Vagina (tissue), 2 donors: ENCODE data around the gene PPFIBP1. TPM values are rescaled to one million over a fixed set of nuclear protein-coding genes. Genes with fewer than 3 reads are reported as not detected.

Experiments
- DNase-seq, 2 donors: peaks; one replicate each; pipeline ENCODE4 v3.0.0-alpha.2; 2017; ENCODE audit errors: extremely low spot score in 2 of 2
- H3K27ac ChIP-seq: fragments of 200-600 bp; sonication (generic); one replicate; pipeline ENCODE4 v1.5.1; 2019
- H3K27me3 ChIP-seq: fragments of 200-600 bp; sonication (generic); one replicate; pipeline ENCODE4 v1.5.1; 2019
- H3K36me3 ChIP-seq, 2 donors: fragments of 200-600 bp; sonication (generic); one replicate each; pipeline ENCODE4 v1.5.1; 2017 to 2019
- H3K4me1 ChIP-seq: fragments of 200-600 bp; sonication (generic); one replicate; pipeline ENCODE4 v1.5.1; 2019
- H3K4me3 ChIP-seq, 2 donors: fragments of 200-600 bp; sonication (generic); 1 replicate in 1 of 2; 2 replicates in 1 of 2; pipeline ENCODE4 v1.5.1; 2016 to 2019
- H3K9me3 ChIP-seq: fragments of 200-600 bp; sonication (generic); one replicate; pipeline ENCODE4 v1.5.1; 2019
- CTCF ChIP-seq, 3 experiments: fragments of 450-650 bp in 2 of 3; fragments of 200-600 bp in 1 of 3; sonication (generic) in 1 of 3; IDR thresholded peaks; one replicate each; pipeline ENCODE4 v1.5.1; 2017 to 2019; ENCODE audit warnings: antibody characterized with exemption in 3 of 3, mild to moderate bottlenecking in 2 of 3, moderate library complexity in 2 of 3
- POLR2A ChIP-seq, 2 donors: fragments of 450-650 bp; IDR thresholded peaks; one replicate each; pipeline ENCODE4 v1.6.1; 2017; ENCODE audit warnings: antibody characterized with exemption in 2 of 2, mild to moderate bottlenecking in 2 of 2, moderate library complexity in 2 of 2
- POLR2AphosphoS5 ChIP-seq, 2 donors: sonication (generic); formaldehyde crosslinking; IDR thresholded peaks; one replicate each; pipeline ENCODE4 v1.9.0; 2017; ENCODE audit warnings: antibody characterized with exemption in 2 of 2, mild to moderate bottlenecking in 2 of 2, low read depth in 1 of 2; ENCODE audit not compliant: insufficient read depth in 1 of 2
- intact Hi-C: fragments of 100-400 bp; cut with DNase I; formaldehyde crosslinking; loops from one replicate; pipeline ENCODE4 v1.15.1; 2023
- total RNA-seq: library from RNA; depleted of rRNA; stranded (reverse); fragments of >200 nt; gene quantifications from one replicate; pipeline ENCODE4 v1.2.3, GENCODE V29; 2016

PPFIBP1 gene
- total RNA-seq, 1 donor from 2014 or later: 101 TPM

GRCh38 chr12:27530157-27530922, 6.3 kb downstream of the PPFIBP1 start:
- Histone ChIP-seq H3K9me3 (no peaks in the 10 kb centered on the region), H3K4me1 (peaks cover 28% of the 10 kb centered on the region), H3K36me3 (no peaks in the 10 kb centered on the region), H3K27ac (no peak overlapping the region), H3K27me3 (no peaks in the 10 kb centered on the region), H3K4me3 (no peak overlapping the region)
- intact Hi-C loops: no loop called here
- TF ChIP-seq CTCF (IDR thresholded peaks at IDR 0.05) (no peak), POLR2A (IDR thresholded peaks at IDR 0.05) (no peak), POLR2AphosphoS5 (IDR thresholded peaks at IDR 0.05; ENCODE audit: insufficient read depth in 1 of 2, low read depth in 1 of 2) (no peak)
- no peak for DNase-seq

GRCh38 chr12:27531896-27532295, 7.9 kb downstream of the PPFIBP1 start:
- Histone ChIP-seq H3K27ac (no peak overlapping the region), H3K4me1 (peaks cover 17% of the 10 kb centered on the region), H3K27me3 (no peaks in the 10 kb centered on the region), H3K36me3 (peaks cover 0 to 3% of the 10 kb centered on the region in 2 donors), H3K4me3 (no peak overlapping the region), H3K9me3 (no peaks in the 10 kb centered on the region)
- DNase-seq: no peak
- intact Hi-C loops: no loop called here
- no peak for TF ChIP-seq POLR2A (IDR thresholded peaks at IDR 0.05)

GRCh38 chr12:27534060-27534764, 10.2 kb downstream of the PPFIBP1 start:
- peaks cover 36% of the 10 kb centered on the region for H3K4me1 ChIP-seq
- H3K9me3 ChIP-seq: no peaks in the 10 kb centered on the region
- DNase-seq: no peak
- intact Hi-C loops: no loop called here
- TF ChIP-seq POLR2AphosphoS5 (IDR thresholded peaks at IDR 0.05; ENCODE audit: insufficient read depth in 1 of 2, low read depth in 1 of 2): no peak
- TF ChIP-seq POLR2A (IDR thresholded peaks at IDR 0.05): no peak
- TF ChIP-seq CTCF (IDR thresholded peaks at IDR 0.05): no peak
- H3K27ac ChIP-seq: no peak overlapping the region
- H3K4me3 ChIP-seq: no peak overlapping the region
- H3K36me3 ChIP-seq: peaks cover 0 to 3% of the 10 kb centered on the region in 2 donors
- H3K27me3 ChIP-seq: no peaks in the 10 kb centered on the region

GRCh38 chr12:27534765-27535161, 10.8 kb downstream of the PPFIBP1 start:
- Histone ChIP-seq H3K27ac (no peak overlapping the region), H3K9me3 (no peaks in the 10 kb centered on the region), H3K4me3 (no peak overlapping the region), H3K27me3 (no peaks in the 10 kb centered on the region), H3K4me1 (peaks cover 42% of the 10 kb centered on the region), H3K36me3 (peaks cover 0 to 3% of the 10 kb centered on the region in 2 donors)
- intact Hi-C loops: no loop called here
- no peak for DNase-seq
- TF ChIP-seq CTCF (IDR thresholded peaks at IDR 0.05) (no peak), POLR2AphosphoS5 (IDR thresholded peaks at IDR 0.05; ENCODE audit: insufficient read depth in 1 of 2, low read depth in 1 of 2) (no peak), POLR2A (IDR thresholded peaks at IDR 0.05) (no peak)

GRCh38 chr12:27535318-27535717, 11.3 kb downstream of the PPFIBP1 start:
- peak in 1 of 2 donors; percentile 16 for DNase-seq
- Histone ChIP-seq H3K4me3 (no peak overlapping the region), H3K27ac (no peak overlapping the region), H3K36me3 (peaks cover 0 to 3% of the 10 kb centered on the region in 2 donors), H3K4me1 (peaks cover 41% of the 10 kb centered on the region), H3K9me3 (no peaks in the 10 kb centered on the region), H3K27me3 (no peaks in the 10 kb centered on the region)
- intact Hi-C loops: no loop called here
- no peak for TF ChIP-seq POLR2A (IDR thresholded peaks at IDR 0.05)
- no peak for TF ChIP-seq CTCF (IDR thresholded peaks at IDR 0.05)
- TF ChIP-seq POLR2AphosphoS5 (IDR thresholded peaks at IDR 0.05; ENCODE audit: insufficient read depth in 1 of 2, low read depth in 1 of 2): no peak
